ENCODE results near the gene NUP133.

GRCh38 chr1:229403573-229403972 lies 104.6 kb downstream of the NUP133 start:
- TF ChIP-seq, protein P1, sequence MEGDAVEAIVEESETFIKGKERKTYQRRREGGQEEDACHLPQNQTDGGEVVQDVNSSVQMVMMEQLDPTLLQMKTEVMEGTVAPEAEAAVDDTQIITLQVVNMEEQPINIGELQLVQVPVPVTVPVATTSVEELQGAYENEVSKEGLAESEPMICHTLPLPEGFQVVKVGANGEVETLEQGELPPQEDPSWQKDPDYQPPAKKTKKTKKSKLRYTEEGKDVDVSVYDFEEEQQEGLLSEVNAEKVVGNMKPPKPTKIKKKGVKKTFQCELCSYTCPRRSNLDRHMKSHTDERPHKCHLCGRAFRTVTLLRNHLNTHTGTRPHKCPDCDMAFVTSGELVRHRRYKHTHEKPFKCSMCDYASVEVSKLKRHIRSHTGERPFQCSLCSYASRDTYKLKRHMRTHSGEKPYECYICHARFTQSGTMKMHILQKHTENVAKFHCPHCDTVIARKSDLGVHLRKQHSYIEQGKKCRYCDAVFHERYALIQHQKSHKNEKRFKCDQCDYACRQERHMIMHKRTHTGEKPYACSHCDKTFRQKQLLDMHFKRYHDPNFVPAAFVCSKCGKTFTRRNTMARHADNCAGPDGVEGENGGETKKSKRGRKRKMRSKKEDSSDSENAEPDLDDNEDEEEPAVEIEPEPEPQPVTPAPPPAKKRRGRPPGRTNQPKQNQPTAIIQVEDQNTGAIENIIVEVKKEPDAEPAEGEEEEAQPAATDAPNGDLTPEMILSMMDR (conservative IDR thresholded peaks at IDR 0.05): no peak
- TF ChIP-seq ZFX (IDR thresholded peaks at IDR 0.05): no peak
